ENCODE measurements around the gene ZNF488. TPM values are rescaled to one million over a fixed set of nuclear protein-coding genes. Genes with fewer than 3 reads are reported as not detected.

The ZNF488 gene
- polyA plus RNA-seq, 2 of the 4 experiments (the other 2 are of a cell fraction), result 4.0 to 8.3 TPM

GRCh38 chr10:47378606-47379444 is 5.3 kb downstream of the ZNF488 start:
- CTCF ChIA-PET, result interaction anchor here (1.0 to 1.6 kb wide), 7 partner anchors 12 to 1095 kb away, joined by 3 to 8 read pairs (median 4); no protein-coding TSS in a partner anchor
- FAIRE-seq, result no peak
- Histone ChIP-seq H3K27ac (no peak overlapping the region), H3K4me1 (peaks cover 22% of the 10 kb centered on the region), H3K4me3 (no peak overlapping the region), H3K4me2 (no peak overlapping the region), H3K9me3 (no peaks in the 10 kb centered on the region)
- no peak for DNase-seq (ENCODE audit: low read depth in 1 of 2, low spot score in 1 of 2)
- ATAC-seq, result no peak
- 86% methylated on average over 15 of the region's 15 CpGs for WGBS (ENCODE audit: missing lambda C conversion rate)
- TF ChIP-seq TFCP2L1 (CRISPR knock-in tag; IDR thresholded peaks at IDR 0.05) (no peak), FOSB (CRISPR knock-in tag; IDR thresholded peaks at IDR 0.05) (no peak)
- POLR2A ChIA-PET, result no interaction called here

DNA sequence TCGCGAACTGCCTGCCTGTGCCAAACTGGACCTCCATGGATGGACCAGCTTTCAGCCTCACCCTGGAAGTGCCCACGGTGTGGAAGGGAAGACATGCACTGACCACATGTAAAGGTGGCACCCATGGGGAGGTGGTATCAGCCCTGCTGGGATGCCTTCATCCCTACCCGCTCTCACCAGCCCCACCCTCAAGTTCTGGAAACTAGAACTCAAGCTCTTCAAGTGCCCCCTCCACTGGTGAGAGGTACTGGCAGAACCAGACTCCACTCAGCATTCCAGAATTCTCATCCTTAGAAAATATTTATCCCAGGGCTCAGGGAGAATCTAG is 5.9 kb downstream of the ZNF488 start:
- POLR2A ChIA-PET, result no interaction called here

DNA sequence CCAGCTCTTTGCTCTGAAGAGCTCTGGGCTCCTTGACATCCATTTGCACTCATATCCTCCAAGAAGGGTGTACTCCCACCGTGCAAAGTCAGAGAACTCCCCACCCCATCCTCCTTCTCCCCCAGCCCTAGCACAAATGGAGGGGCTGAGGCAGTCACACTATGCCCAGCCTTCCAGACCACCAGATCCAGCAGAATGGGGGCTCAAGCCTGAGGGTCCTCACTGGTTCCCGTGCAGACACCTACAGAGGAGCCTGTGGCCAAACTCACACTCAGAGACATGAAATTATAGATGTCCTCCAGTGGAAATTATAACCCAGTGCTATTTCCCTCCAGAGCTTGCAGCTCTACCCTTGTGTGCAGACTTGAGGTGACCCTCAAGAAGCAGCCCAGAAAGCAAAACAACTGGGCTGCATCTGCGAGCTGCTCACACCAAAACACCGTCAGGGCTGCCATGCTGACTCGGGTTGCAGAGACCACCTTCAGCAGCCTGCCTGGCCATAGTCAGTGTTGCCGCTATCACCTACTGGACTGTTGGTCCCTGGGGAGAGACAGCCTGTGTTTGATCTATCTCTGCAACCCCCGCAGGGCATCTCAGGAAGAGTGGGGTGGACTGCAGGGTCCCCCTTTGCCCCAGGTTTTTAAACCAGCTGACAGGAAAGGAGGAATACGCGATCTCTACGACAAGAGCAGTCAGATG is 7.4 kb downstream of the ZNF488 start:
- H3K9me3 ChIP-seq, result no peaks in the 10 kb centered on the region
- H3K4me3 ChIP-seq, result no peak overlapping the region
- H3K4me1 ChIP-seq, result peaks cover 16% of the 10 kb centered on the region
- ATAC-seq (no peak), DNase-seq (ENCODE audit: low read depth in 1 of 2, low spot score in 1 of 2) (no peak), FAIRE-seq (no peak)
- 88% methylated on average over 10 of the region's 10 CpGs for WGBS (ENCODE audit: missing lambda C conversion rate)
- H3K4me2 ChIP-seq, result no peak overlapping the region
- ChIA-PET POLR2A (no interaction called here), CTCF (interaction anchor here (0.6 to 1.8 kb wide), 5 partner anchors 15 to 90 kb away, joined by 3 to 5 read pairs (median 3); no protein-coding TSS in a partner anchor)
- no peak for TF ChIP-seq POLR2A (IDR thresholded peaks at IDR 0.05; ENCODE audit: low read length)
- no peak for TF ChIP-seq CEBPB (IDR thresholded peaks at IDR 0.05)
- TF ChIP-seq RCOR1 (IDR thresholded peaks at IDR 0.05; ENCODE audit: low read depth, low read length), result no peak
- TF ChIP-seq JUN (IDR thresholded peaks at IDR 0.05), result no peak
- TF ChIP-seq, protein P1, sequence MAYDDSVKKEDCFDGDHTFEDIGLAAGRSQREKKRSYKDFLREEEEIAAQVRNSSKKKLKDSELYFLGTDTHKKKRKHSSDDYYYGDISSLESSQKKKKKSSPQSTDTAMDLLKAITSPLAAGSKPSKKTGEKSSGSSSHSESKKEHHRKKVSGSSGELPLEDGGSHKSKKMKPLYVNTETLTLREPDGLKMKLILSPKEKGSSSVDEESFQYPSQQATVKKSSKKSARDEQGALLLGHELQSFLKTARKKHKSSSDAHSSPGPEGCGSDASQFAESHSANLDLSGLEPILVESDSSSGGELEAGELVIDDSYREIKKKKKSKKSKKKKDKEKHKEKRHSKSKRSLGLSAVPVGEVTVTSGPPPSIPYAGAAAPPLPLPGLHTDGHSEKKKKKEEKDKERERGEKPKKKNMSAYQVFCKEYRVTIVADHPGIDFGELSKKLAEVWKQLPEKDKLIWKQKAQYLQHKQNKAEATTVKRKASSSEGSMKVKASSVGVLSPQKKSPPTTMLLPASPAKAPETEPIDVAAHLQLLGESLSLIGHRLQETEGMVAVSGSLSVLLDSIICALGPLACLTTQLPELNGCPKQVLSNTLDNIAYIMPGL (CRISPR knock-in tag; IDR thresholded peaks at IDR 0.05; ENCODE audit: borderline replicate concordance), result no peak
- no peak for TF ChIP-seq ZNF302 (CRISPR knock-in tag; IDR thresholded peaks at IDR 0.05)
- no peak for TF ChIP-seq EHF (CRISPR knock-in tag; IDR thresholded peaks at IDR 0.05)
- no peak for TF ChIP-seq MYC (IDR thresholded peaks at IDR 0.05; ENCODE audit: borderline replicate concordance, low read length)
- TF ChIP-seq EHMT2 (IDR thresholded peaks at IDR 0.05; ENCODE audit: low read depth), result no peak
- TF ChIP-seq BHLHE40 (IDR thresholded peaks at IDR 0.05; ENCODE audit: low read depth, low read length), result no peak
- TF ChIP-seq TP53 (CRISPR knock-in tag; IDR thresholded peaks at IDR 0.05), result no peak
- no peak for TF ChIP-seq PHF8 (IDR thresholded peaks at IDR 0.05; ENCODE audit: borderline replicate concordance, low read depth)
- H3K27ac ChIP-seq, result no peak overlapping the region

More for the DNA sequence above, 5.9 kb downstream of the ZNF488 start:
- Histone ChIP-seq H3K4me2 (no peak overlapping the region), H3K27ac (no peak overlapping the region), H3K4me3 (no peak overlapping the region), H3K4me1 (peaks cover 18% of the 10 kb centered on the region), H3K9me3 (no peaks in the 10 kb centered on the region)
- 79% methylated on average over 4 of the region's 4 CpGs for WGBS (ENCODE audit: missing lambda C conversion rate)
- DNase-seq (ENCODE audit: low read depth in 1 of 2, low spot score in 1 of 2), result no peak
- CTCF ChIA-PET, result interaction anchor here (0.8 to 1.6 kb wide), 5 partner anchors 16 to 67 kb away, joined by 3 to 6 read pairs (median 4); no protein-coding TSS in a partner anchor
- TF ChIP-seq EP300 (IDR thresholded peaks at IDR 0.05), result no peak
- no peak for TF ChIP-seq POLR2A (IDR thresholded peaks at IDR 0.05; ENCODE audit: low read length)
- TF ChIP-seq HEYL (CRISPR knock-in tag; IDR thresholded peaks at IDR 0.05), result no peak
- no peak for TF ChIP-seq CHD4 (IDR thresholded peaks at IDR 0.05; ENCODE audit: borderline replicate concordance)
- no peak for TF ChIP-seq FOSL2 (IDR thresholded peaks at IDR 0.05)
- no peak for TF ChIP-seq FOSL2 (CRISPR knock-in tag; IDR thresholded peaks at IDR 0.05)
- no peak for TF ChIP-seq HDAC2 (IDR thresholded peaks at IDR 0.05)
- TF ChIP-seq, protein P2, sequence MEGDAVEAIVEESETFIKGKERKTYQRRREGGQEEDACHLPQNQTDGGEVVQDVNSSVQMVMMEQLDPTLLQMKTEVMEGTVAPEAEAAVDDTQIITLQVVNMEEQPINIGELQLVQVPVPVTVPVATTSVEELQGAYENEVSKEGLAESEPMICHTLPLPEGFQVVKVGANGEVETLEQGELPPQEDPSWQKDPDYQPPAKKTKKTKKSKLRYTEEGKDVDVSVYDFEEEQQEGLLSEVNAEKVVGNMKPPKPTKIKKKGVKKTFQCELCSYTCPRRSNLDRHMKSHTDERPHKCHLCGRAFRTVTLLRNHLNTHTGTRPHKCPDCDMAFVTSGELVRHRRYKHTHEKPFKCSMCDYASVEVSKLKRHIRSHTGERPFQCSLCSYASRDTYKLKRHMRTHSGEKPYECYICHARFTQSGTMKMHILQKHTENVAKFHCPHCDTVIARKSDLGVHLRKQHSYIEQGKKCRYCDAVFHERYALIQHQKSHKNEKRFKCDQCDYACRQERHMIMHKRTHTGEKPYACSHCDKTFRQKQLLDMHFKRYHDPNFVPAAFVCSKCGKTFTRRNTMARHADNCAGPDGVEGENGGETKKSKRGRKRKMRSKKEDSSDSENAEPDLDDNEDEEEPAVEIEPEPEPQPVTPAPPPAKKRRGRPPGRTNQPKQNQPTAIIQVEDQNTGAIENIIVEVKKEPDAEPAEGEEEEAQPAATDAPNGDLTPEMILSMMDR (IDR thresholded peaks at IDR 0.05), result no peak
- TF ChIP-seq MAZ (IDR thresholded peaks at IDR 0.05; ENCODE audit: borderline replicate concordance, low read depth, low read length), result no peak
- TF ChIP-seq, protein P3, sequence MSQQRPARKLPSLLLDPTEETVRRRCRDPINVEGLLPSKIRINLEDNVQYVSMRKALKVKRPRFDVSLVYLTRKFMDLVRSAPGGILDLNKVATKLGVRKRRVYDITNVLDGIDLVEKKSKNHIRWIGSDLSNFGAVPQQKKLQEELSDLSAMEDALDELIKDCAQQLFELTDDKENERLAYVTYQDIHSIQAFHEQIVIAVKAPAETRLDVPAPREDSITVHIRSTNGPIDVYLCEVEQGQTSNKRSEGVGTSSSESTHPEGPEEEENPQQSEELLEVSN (IDR thresholded peaks at IDR 0.05; ENCODE audit: borderline replicate concordance, low read depth), result no peak
- no peak for FAIRE-seq
- ATAC-seq, result no peak

Measured in A549 (cell line).